HG03378 (cell line): Measurements from ENCODE around the gene PEX3.
"Not testable (repeated sequence)": the region's sequence is repeated elsewhere in the genome, so short reads cannot be mapped to it uniquely, and the experiment has no call there.

ENCODE experiments used
- ATAC-seq: cut with Tn5 transposase; IDR thresholded peaks from one replicate; pipeline ENCODE4 v1.9.1; 2021; ENCODE audit warnings: mild to moderate bottlenecking, moderate library complexity; ENCODE audit not compliant: unreplicated experiment

PEX3 gene

DNA sequence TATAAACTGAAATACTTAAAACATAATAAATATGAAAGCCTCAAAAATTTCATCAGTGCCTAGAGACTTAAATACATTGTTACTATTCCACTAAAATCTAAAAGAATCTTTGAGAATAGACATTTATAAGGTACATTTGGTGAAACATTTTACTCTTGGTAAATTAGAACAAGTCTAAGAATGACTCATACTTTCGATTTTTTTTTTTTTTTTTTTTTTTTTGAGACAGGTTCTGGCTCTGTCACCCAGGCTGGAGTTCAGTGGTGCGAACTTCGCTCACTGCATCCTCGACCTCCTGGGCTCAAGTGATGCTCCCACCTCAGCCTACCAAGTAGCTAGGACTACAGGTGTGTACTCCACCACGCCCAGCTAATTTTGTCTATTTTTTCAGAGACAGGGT is 54.5 kb downstream of the PEX3 start:
- peak; percentile 44 for ATAC-seq

DNA sequence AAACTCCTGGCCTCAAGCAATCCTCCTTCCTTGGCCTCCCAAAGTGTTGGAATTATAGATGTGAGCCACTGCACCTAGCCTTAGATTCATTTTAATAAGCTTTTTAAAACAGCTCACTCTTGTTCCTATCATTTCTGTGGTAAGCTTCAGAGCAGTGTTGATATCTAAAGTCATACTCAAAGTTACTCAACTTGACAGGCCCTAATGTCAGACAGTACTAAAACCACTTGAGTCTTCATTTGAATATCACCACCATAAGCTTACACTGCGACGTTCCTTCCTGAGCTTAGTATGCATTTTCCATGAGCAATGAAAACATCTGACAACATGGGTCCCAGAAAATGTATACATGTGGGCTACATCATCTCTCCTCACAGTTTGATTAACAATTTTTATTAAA is 54.9 kb downstream of the PEX3 start:
- peak; percentile 41 for ATAC-seq

DNA sequence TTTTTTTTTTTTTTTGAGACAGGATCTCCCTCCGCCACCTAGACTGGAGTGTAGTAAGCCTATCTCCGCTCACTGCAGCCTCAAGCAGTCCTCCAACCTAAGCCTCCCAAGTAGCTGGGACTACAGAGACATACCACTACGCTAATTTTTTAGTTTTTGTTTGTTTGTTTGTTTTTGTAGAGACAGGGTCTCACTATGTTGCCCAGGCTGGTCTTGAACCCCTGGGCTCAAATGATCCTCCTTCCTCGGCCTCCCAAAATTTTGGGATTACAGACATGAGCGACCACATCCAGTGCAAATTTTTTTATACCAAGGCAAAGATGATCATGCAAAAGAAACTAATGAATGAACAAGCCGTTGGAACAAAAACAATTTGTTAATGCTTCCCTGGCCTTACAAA is 55.6 kb downstream of the PEX3 start:
- ATAC-seq: no peak

DNA sequence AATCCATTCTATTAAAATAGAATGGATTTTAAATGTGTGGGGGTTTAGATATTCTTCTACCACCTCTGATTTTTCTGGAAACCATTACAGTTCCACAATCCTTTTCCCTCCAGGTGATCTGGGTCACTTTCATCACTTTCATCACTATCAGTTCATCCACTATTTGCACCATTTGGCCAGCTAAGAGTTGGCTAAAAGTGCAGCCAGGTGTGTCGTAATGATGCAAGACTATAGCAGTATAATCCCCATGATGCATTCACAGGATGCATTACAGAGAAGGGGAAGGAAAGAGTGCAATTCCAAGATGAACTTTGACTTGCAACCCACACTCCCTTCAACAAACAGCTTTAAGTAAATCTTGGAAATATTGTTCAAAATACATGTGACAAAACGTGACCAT is 56.0 kb downstream of the PEX3 start:
- ATAC-seq: no peak

DNA sequence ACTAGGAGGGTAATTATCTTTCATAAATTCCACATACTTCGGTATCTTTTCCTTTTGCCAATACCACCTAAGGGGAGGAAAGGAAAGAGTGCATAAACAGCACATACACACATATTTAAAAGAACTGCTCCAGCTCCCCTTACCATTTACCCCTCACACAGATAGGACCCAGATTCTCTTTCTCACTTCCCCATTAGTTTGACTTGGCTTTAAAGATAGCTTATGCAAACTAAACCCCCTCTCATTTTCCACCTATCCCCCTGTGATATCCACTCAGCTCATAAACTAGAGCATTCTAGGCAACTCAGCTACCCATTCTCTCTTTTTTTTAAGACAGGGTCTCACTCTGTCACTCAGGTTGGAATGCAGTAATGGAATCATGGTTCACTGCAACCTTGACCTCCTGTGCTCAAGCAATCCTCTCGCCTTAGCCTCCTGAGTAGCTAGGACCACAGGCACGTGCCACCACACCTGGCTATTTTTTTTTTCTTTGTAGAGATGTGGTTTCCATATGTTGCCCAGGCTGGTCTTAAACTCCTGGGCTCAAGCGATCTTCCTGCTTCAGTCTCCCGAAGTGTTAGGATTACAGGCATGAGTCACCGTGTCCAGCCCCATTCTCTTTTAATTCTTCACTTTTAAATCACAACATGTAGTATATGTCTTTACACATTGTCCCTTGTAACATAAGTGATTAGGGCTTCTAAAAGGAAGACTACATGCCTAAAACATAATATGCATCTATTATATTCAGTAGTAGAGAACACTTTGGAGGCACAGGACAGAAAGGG is 56.9 kb downstream of the PEX3 start:
- no peak for ATAC-seq

DNA sequence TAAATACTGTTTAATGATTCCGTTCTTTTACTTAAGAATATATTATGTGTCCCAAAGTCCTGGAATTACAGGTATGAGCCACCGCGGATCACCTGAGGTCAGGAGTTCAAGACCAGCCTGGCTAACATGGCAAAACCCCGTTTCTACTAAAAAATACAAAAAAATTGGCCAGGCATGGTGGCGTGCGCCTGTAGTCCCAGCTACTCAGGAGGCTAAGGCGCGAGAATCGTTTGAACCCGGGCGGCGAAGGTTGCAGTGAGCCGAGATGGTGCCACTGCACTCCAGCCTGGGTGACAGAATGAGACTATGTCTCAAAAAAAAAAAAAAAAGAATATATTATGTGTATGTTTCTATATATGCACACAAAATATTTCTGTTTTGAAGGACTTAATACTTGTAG is 59.7 kb downstream of the PEX3 start:
- not testable (repeated sequence) for ATAC-seq

DNA sequence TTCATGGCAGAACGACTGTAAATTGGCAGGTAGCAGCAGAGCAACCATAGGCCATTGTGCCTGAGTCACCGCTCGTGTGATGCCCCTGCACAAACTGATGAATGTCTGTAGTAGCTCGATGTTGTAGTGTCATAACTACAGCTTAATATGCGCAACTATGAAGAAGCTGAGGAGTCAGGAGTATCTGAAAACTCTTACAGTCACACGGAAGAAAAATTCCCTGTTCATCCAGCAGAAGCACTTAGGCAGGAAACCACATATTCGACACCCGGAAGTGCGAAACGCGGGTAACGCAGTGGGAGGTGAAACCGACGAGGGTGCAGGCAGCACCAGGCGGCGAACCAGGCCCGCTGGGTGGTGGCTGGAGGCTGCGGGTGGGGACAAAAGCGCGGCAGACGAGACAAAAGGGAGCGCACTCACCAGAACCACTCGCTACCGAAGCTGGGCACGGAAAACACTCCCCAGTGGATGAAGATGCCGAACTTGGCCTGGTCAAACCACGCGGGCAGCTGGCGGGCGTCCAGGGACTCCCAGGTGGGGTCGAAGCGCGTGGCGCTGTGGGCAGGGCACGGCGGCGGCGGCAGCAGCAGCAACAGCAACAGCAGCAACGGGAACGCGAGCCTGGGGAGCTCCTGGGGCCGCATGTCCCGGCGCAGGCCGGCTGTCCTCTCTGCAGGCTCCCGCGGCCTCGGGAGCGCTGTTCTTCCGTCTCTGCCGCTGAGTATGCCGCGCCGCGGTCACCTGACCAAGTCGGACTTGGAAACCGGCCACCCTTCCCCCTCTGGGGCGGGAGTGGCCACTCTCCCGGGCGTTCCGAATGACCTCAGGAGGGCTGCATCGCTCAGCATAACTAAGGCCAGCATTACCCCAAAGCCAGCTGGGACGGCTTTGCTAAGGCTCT is 60.6 kb downstream of the PEX3 start, which contains the start of gene FUCA2:
Gene FUCA2 (minus strand): TSS at position 730 of the 901 bp plus-strand sequence. CDS start 86 bp downstream, at position 644.
- ATAC-seq: peak; percentile 59

DNA sequence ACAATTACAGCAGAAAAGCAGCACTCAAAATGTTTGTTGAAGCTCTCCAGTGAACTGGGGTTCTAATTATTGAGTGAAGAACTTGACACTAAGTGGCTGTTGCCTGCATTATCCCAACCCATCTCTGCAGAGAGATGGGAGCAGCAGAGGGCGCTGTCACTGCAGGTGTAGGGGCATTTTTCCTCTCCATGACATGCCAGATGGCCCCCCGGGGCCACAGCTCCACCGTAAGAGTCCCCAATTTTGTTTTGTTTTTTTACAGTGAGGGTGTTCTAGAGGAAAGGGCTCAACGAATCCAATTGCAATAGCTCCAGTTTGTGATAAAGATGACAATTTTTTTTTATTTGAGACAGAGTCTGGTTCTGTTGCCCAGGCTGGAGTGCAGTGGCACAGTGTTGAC is 62.8 kb downstream of the PEX3 start:
- ATAC-seq: no peak

DNA sequence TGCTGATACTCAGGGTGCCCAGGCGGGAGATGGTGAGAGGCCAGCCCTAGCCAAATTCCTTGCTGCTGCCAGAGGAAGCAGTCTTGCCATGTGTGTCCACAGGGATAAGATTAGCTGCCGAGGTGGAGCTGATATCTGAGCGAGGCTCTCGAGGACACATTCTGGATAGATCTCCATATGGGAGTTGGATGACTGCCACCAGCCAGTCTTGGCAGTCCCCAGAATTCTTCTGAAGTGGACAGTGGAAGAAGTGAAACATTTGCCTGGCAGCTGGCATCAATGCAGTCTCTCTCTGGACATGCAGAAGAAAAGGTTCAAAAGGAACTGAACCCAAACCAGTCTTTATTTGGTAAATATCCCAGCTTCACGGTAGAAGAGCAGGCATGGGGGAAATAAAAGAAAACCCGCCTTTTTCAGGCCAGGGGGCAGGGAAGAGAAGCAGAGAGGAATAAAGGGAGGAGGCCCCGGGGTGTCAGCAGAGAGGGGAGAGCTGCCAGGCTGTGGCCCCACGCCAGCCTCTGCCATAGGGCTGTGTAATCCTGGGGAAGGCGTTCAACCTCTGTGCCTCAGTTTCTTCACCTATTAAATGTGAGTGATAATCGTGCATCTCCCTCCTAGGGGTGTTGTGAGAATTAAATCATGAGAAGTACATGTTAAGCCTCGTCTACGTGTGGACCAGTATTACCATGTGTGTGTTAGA is 64.6 kb downstream of the PEX3 start:
- no peak for ATAC-seq

DNA sequence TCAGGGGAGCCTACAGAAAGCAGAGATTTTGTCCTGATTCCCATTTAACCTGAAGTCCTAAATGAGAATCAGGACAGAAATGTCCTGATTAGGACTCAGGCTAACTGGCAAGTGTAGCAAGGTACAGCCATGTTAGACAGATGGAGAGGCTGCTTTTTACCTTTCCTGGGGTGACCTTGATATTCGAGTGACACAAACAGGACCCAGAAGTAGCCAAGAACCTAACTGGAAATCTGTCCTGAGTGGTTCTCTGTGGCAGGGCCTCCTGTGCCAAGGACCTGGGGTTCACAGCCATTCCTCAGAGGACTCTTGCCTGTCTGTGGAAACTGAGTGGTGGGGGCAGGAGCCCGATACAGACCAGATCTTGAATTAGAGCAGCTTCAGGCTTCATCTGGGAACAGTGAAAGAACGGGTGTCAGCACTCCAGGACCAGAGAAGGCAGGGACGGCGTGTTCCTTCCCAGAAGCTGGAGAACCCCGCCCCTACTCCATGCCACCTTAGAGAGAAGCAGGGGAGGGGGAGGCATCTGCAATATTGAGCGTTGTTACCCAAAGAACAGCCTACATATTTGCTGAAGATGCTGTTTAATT is 65.3 kb downstream of the PEX3 start:
- no peak for ATAC-seq

DNA sequence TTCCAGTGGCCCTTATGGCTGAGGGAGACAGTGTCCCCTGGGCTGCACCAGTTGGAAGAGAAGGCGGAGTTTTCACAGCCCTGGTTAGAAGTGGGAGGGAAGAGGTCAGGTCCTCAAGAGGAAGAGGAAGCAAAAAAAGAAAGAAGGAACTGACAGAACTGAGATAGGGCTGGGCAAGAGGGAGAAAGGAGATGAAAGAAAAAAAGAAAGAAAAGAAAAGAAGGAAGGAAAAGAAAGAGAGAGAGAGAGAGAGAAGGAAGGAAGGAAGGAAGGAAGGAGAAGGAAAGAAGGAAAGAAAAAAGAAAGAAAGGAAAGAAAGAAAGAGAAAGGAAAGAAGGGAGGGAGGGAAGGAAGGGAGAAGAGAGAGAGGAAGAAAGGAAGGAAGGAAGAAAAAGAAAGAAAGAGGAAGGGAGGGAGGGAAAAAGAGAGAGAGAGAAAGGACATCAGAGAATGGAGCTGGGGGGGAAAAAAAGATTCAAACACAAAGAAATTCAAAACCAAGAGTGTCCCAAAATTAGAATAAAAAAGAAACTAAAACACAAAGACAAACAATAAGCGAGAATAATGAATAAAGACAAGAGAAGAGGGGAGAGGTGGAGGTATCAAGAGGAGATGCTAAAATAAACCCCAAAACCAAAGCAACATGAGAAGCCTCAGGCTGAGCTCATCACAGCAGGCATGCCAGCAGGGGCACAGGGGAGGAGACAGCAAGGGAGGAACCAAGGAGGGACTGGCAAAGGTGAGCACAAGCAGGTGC is 66.3 kb downstream of the PEX3 start:
- ATAC-seq: no peak

DNA sequence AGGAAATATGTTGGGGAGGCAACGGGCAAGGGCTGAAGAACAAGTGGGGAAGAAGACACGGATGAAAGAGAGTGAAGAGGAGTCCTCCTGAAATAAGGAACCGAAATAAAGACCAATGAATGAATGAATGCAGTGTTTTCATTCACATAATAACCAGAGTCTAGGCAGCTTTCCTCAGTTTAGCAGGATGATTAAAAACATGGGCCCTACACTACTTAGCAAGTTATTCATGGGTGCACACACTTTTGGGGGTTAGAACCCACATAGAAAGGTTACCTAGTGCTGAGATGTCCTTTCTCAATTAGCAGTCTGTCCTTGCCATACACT is 66.8 kb downstream of the PEX3 start:
- ATAC-seq: no peak

DNA sequence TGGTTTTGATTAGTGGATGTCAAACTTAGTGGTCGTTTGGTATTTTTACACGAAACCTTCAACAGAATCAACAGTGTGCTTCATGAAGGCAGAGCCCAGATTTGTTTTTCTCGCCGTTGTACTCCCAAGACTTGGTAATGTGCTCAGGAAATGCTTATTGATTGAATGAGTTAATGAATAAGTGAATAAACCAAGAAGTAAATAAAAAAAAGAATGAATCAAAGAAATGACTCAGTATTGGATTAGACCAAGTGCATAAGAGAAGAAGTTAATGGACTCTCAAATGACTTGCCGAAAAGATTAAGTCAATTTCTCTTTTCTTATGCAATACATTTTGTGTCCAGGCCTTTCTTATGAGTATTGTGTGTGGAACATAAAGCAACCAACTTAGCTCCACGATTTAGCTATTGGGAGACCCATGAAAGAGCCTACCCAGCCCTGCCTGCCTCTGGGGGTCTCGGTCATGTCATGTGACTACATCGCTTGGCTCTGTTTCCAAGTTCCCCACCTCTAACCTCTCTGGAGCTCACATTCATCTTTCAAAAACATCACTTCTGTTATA is 71.5 kb downstream of the PEX3 start:
- no peak for ATAC-seq

DNA sequence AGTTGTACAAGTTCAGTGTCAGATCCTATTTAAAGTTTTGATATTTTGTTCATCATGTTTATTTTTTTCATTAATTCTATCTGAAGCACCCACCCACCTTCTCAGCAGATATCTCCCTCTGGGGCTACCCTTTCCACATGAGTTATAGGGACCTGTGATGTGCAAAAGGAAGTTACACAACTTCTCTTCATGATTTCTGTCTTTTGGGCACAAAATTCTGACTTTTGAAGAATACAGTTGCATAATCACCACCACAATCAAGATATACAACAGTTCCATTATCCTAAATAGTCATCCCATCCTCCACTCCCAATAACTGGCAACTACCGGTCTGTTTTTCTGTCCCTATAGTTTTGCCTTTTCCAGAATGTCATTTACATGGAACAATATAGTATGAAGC is 74.8 kb downstream of the PEX3 start:
- ATAC-seq: no peak

DNA sequence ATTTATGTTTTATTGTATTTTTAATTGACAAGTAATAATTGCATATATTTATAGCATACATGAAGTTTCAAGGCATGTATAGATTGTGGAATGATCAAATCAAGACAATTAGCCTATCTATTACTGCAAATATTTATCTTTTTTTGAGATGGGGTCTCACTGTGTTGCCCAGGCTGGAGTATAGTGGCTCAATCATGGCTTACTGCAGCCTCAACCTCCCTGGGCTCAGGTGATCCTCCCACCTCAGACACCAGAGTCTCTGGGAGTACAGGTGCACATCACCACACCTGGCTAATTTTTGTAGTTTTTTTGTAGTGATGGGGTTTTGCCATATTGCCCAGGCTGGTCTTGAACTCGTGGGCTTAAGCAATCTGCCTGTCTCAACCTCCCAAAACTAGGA is 77.1 kb downstream of the PEX3 start:
- no peak for ATAC-seq

DNA sequence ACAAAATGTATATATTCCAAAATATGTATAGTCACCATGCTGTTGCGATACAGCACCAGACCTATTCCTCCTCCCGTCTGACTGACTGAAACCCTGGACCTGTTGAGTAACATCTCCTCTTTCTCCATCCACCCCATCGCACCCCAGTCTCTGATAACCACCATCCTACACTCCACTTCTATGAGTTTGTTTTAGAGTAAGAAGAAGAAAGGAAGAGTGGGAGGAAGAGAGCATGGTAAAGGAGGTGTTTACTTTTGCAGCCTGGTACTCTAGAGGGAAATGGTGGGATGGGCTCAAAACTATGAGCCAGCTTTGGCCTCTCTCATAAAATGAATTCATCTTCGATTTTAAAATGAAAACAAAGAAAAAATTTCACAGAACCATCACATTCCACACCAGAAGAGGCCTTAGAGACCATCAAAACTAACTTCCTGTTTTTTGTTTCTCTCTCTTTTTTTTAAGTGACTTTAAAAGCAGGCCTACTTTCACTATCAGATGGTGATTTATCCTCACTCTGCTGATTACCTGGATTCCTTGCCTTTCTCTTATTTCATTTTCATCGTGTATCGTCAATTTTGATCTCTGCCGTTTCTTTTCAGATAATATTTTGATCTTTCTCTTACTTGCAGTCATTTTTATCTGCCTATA is 77.7 kb downstream of the PEX3 start:
- peak; percentile 87 for ATAC-seq

DNA sequence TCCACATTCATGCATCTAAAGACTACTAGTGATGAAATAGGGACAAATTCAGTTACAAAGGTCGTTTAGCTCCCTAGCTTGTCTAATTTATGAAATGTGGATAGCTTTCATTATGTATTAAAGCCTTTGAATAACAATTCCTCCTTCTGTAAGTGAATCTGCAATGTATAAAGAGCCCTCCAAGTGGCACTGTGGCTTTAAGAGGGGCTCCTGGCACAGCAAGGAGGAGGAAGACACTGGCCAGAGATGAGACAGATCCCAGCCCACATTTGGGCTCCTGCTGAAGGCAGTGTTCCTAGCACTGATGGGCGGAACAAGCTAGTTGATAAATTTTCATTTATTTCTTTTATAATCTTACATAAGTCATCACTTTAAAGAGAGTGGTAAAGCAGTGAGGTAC is 78.5 kb downstream of the PEX3 start:
- no peak for ATAC-seq

DNA sequence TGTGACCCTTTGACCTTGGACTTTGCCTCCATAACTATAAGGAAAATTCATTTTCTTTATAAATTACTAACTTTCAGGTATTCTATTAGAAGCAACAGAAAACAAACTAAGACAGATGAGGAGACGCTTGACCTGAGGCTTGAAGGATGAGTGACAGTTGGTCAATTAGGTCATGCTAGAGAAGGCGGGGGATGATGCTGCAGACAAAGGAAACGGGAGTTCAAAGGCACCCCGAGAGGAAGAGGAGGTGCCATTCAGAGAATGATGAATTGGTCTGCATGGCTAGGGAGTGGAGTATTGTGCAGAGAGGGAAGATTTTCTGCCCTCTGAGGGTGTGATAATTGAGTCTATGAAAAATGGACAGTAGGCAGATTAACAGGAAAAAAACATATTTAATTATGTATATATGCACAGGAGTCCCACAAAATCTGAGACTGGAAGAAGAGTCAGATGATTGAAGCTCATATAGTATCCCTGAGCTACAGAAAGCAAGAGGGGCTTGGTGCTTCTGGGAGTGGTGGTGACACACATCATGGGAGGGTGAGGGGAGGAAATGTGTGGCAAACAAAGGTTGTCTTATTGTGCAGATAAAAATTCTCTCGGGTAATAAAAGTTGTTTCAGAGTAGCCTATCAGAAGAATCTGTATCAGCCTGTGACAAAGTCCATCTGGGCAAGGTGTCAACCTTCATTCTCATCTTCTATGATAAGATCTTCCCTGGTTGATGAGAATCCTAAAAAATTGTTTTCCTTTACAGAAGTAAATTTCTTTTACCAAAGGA is 81.3 kb downstream of the PEX3 start:
- no peak for ATAC-seq

DNA sequence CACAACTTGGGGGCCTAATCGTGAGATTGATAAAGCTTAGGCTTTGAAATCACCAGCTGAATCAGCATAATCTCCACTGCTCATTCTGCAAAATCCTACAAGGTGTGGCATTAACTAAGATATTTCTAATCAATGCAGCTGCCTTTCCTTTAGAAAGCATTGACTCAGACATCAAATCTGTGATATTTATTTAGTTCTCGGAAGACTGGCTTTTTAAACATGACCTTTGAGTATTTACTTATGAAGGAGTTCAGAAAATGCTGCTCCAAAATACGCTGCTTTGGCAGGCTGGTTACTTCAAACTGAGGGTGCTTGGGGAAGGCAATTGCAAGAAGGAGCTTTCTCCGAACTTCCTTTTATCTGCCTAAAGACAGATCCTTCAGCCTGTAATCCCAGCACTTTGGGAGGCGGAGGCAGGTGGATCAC is 84.6 kb downstream of the PEX3 start:
- no peak for ATAC-seq
